HG03064 (cell line): ENCODE measurements around the gene FBXO31.

Experiments used
- ATAC-seq: cut with Tn5 transposase; IDR thresholded peaks from one replicate; pipeline ENCODE4 v1.9.1; 2021; ENCODE audit warnings: low read depth; ENCODE audit not compliant: unreplicated experiment

The FBXO31 gene

GRCh38 chr16:87383505-87384161 lies at the start of gene FBXO31:
Gene FBXO31, minus strand, starts transcription at chr16:87383776. Its CDS starts 32 bp downstream, at chr16:87383744.
- ATAC-seq: peak; percentile 37

GRCh38 chr16:87432330-87432915 lies 48.8 kb upstream of the FBXO31 start:
- no peak for ATAC-seq

GRCh38 chr16:87431926-87432325 lies 48.4 kb upstream of the FBXO31 start:
- ATAC-seq: no peak

- ATAC-seq: no peak
Observed at GRCh38 chr16:87426423-87427215, 43.0 kb upstream of the FBXO31 start.

GRCh38 chr16:87425941-87426340 lies 42.4 kb upstream of the FBXO31 start:
- ATAC-seq: no peak

GRCh38 chr16:87424266-87424665 lies 40.7 kb upstream of the FBXO31 start:
- no peak for ATAC-seq

GRCh38 chr16:87423429-87423828 lies 39.9 kb upstream of the FBXO31 start:
- ATAC-seq: no peak

GRCh38 chr16:87422106-87422505 lies 38.5 kb upstream of the FBXO31 start:
- ATAC-seq: no peak

- ATAC-seq: no peak
Observed at GRCh38 chr16:87421003-87421912, 37.7 kb upstream of the FBXO31 start.

- ATAC-seq: no peak
Observed at GRCh38 chr16:87420026-87421002, 36.7 kb upstream of the FBXO31 start.

GRCh38 chr16:87418644-87419043 lies 35.1 kb upstream of the FBXO31 start:
- no peak for ATAC-seq

- no peak for ATAC-seq
Observed at GRCh38 chr16:87418216-87418615, 34.6 kb upstream of the FBXO31 start.

- ATAC-seq: no peak
Observed at GRCh38 chr16:87417528-87417910, 33.9 kb upstream of the FBXO31 start.

- ATAC-seq: no peak
Observed at GRCh38 chr16:87416826-87417527, 33.4 kb upstream of the FBXO31 start.

GRCh38 chr16:87415441-87415840 lies 31.9 kb upstream of the FBXO31 start:
- ATAC-seq: no peak

- no peak for ATAC-seq
Observed at GRCh38 chr16:87414251-87414680, 30.7 kb upstream of the FBXO31 start.

GRCh38 chr16:87412996-87413421 lies 29.4 kb upstream of the FBXO31 start:
- ATAC-seq: no peak

- ATAC-seq: no peak
Observed at GRCh38 chr16:87412371-87412995, 28.9 kb upstream of the FBXO31 start.
